ENCODE data around the gene SERINC2.

The SERINC2 gene

DNA sequence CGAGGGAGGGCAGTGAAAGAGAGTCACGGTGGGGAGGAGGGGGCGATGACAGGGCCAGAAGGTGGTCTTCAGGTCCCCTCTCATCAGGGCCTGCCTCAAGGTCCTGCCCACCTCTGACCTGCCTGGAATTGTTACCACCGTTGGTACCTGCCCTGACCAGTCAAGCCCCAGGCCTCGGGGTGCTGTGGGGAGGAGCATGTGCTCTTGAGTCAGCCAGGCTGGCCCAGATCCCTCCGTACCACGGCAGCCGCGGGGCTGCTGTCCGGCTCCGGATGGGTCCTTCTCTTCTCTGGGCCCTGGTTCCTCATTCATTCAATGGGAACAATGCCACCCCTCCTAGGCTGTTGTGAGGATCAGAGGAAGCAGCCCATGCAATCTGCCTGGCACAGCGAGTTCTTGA, 22.0 kb downstream of the SERINC2 start:
- H3K4me1 ChIP-seq (ENCODE audit: control insufficient read depth, insufficient read depth, low read length, unreplicated experiment) = no peaks in the 10 kb centered on the region
- H3K4me3 ChIP-seq (ENCODE audit: low read depth, low read length) = no peak overlapping the region
- no peak overlapping the region for H3K27ac ChIP-seq (ENCODE audit: low read depth, low read length)
- H3K36me3 ChIP-seq (ENCODE audit: insufficient read depth, low read length) = no peaks in the 10 kb centered on the region
- H3K27me3 ChIP-seq (ENCODE audit: insufficient read depth, low read length) = no peaks in the 10 kb centered on the region
- no peak overlapping the region for H2AFZ ChIP-seq (ENCODE audit: low read length, unreplicated experiment)
- H3K79me2 ChIP-seq (ENCODE audit: control insufficient read depth, insufficient read depth, low read length, unreplicated experiment) = no peaks in the 10 kb centered on the region

GRCh38 chr1:31435471-31436409, 22.7 kb downstream of the SERINC2 start:
- no peaks in the 10 kb centered on the region for H3K4me1 ChIP-seq (ENCODE audit: control insufficient read depth, insufficient read depth, low read length, unreplicated experiment)
- H3K4me3 ChIP-seq (ENCODE audit: low read depth, low read length) = no peak overlapping the region
- H3K27ac ChIP-seq (ENCODE audit: low read depth, low read length) = no peak overlapping the region
- no peak overlapping the region for H2AFZ ChIP-seq (ENCODE audit: low read length, unreplicated experiment)
- H3K27me3 ChIP-seq (ENCODE audit: insufficient read depth, low read length) = no peaks in the 10 kb centered on the region
- no peaks in the 10 kb centered on the region for H3K36me3 ChIP-seq (ENCODE audit: insufficient read depth, low read length)
- no peaks in the 10 kb centered on the region for H3K79me2 ChIP-seq (ENCODE audit: control insufficient read depth, insufficient read depth, low read length, unreplicated experiment)

DNA sequence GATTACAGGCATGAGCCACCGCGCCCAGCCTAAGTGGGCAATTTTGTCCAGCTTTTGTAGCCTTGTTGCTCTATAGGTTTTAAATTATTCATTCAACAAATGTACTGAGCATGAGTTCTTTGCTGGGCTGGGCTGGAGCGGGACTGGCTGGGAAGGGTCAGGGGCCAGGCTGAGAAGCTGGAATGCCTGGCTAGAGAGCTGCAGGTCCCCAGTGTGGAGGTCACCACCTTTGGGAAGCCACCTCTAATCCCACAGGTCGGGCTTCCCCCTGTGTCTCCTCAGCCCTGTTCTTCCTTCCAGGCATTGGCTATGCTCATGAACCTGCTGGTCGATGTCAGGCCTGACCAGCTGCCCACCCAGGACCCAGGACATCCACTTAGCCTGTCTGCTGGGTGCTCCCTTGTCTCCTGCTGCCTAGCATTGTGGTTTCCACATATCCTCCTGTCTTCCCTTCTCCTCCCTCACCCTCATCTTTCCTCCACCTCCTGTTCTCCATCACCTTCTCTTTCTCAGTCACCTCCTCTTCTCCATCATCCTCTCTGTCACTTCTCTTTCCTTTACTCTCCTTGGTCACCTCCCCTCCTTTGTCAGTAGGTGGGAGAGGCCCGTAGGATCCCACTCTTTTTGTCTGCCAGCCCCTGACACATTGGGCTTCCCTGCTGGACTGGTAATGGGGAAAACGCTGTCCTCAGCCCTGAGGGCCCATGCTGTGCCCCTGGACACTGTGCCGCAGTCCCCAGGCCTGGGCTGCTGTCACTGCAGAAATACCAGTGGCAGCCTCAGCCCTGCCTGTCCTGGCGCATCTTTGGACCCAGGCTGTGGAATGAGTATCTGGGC, 23.8 kb downstream of the SERINC2 start:
- Histone ChIP-seq H3K4me1 (ENCODE audit: control insufficient read depth, insufficient read depth, low read length, unreplicated experiment) (no peaks in the 10 kb centered on the region), H3K27ac (ENCODE audit: low read depth, low read length) (no peak overlapping the region), H3K79me2 (ENCODE audit: control insufficient read depth, insufficient read depth, low read length, unreplicated experiment) (no peaks in the 10 kb centered on the region), H3K27me3 (ENCODE audit: insufficient read depth, low read length) (no peaks in the 10 kb centered on the region), H3K4me3 (ENCODE audit: low read depth, low read length) (no peak overlapping the region), H3K36me3 (ENCODE audit: insufficient read depth, low read length) (no peaks in the 10 kb centered on the region), H2AFZ (ENCODE audit: low read length, unreplicated experiment) (no peak overlapping the region)

DNA sequence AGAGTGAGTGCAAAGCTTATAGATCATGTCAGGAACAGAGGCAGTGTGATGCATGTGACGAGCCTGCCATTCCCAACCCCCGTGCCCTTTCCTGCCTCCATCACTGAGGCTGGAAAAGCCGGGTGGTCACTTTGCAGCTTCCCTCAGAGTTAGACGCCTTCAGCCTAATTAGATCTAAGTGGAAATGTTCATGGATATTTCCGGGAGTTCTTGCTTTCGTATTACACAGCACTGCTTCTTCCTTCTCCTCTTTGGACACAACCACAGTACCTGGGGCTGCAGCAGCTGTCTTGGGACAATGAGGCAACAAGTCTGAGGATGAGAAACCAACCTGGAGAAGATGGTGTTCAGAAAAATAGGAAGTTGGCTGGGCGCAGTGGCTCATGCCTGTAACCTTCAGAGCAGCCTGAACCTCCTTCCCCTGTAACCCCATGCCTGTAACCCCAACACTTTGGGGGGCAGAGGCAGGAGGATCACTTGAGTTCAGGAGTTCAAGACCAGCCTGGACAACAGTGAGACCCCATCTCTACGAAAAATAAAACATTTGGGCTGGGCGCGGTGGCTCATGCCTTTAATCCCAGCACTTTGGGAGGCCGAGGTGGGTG, 24.5 kb downstream of the SERINC2 start:
- H3K36me3 ChIP-seq (ENCODE audit: insufficient read depth, low read length) = no peaks in the 10 kb centered on the region
- H3K4me3 ChIP-seq (ENCODE audit: low read depth, low read length) = no peak overlapping the region
- no peak overlapping the region for H2AFZ ChIP-seq (ENCODE audit: low read length, unreplicated experiment)
- no peaks in the 10 kb centered on the region for H3K4me1 ChIP-seq (ENCODE audit: control insufficient read depth, insufficient read depth, low read length, unreplicated experiment)
- no peaks in the 10 kb centered on the region for H3K27me3 ChIP-seq (ENCODE audit: insufficient read depth, low read length)
- H3K27ac ChIP-seq (ENCODE audit: low read depth, low read length) = no peak overlapping the region
- H3K79me2 ChIP-seq (ENCODE audit: control insufficient read depth, insufficient read depth, low read length, unreplicated experiment) = no peaks in the 10 kb centered on the region

DNA sequence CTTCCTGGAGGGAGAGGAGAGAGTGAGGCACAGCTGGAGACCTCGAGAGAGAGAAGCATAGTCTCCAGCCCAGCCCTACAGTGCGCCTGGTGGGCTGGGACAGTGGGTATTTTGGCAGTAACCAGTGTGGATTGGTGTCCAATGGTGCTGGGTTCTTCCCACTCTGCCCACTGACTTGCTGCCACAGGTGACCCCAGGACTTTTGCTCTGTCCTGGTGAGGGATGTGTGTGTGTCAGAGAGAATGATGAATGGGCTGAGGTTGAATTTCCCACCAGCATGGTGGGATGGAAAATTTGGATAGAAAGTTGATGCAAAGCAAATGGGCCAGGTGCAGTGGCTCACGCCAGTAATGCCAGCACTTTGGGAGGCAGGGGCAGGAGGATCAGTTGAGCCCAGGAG, 26.3 kb downstream of the SERINC2 start:
- no peaks in the 10 kb centered on the region for H3K27me3 ChIP-seq (ENCODE audit: insufficient read depth, low read length)
- H3K4me1 ChIP-seq (ENCODE audit: control insufficient read depth, insufficient read depth, low read length, unreplicated experiment) = no peaks in the 10 kb centered on the region
- H3K27ac ChIP-seq (ENCODE audit: low read depth, low read length) = no peak overlapping the region
- H2AFZ ChIP-seq (ENCODE audit: low read length, unreplicated experiment) = no peak overlapping the region
- H3K4me3 ChIP-seq (ENCODE audit: low read depth, low read length) = no peak overlapping the region
- H3K36me3 ChIP-seq (ENCODE audit: insufficient read depth, low read length) = no peaks in the 10 kb centered on the region
- H3K79me2 ChIP-seq (ENCODE audit: control insufficient read depth, insufficient read depth, low read length, unreplicated experiment) = no peaks in the 10 kb centered on the region

GRCh38 chr1:31441073-31441472, 28.1 kb downstream of the SERINC2 start:
- Histone ChIP-seq H3K27ac (ENCODE audit: low read depth, low read length) (no peak overlapping the region), H3K79me2 (ENCODE audit: control insufficient read depth, insufficient read depth, low read length, unreplicated experiment) (no peaks in the 10 kb centered on the region), H3K36me3 (ENCODE audit: insufficient read depth, low read length) (no peaks in the 10 kb centered on the region), H3K27me3 (ENCODE audit: insufficient read depth, low read length) (no peaks in the 10 kb centered on the region), H2AFZ (ENCODE audit: low read length, unreplicated experiment) (no peak overlapping the region), H3K4me3 (ENCODE audit: low read depth, low read length) (no peak overlapping the region), H3K4me1 (ENCODE audit: control insufficient read depth, insufficient read depth, low read length, unreplicated experiment) (peaks cover 4% of the 10 kb centered on the region)

DNA sequence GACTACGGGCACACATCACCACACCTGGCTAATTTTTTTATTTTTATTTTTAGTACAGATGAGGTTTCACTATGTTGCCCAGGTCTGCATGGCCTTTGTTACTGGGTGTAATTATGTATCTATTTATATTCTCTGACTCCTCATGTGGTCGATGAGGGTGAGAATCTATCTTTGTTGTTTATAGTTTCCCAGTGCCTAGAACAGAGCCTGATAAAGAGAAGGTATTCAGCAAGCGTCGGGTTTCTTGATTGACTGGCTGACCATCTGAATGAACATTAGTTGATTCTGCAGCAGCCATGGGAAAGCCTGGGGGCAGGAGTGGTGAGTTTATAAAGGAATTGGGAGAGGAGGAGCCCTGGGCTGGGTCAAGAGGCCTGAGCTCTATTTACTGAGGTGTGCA, 28.5 kb downstream of the SERINC2 start:
- no peak overlapping the region for H3K27ac ChIP-seq (ENCODE audit: low read depth, low read length)
- no peaks in the 10 kb centered on the region for H3K36me3 ChIP-seq (ENCODE audit: insufficient read depth, low read length)
- H3K79me2 ChIP-seq (ENCODE audit: control insufficient read depth, insufficient read depth, low read length, unreplicated experiment) = no peaks in the 10 kb centered on the region
- peaks cover 4% of the 10 kb centered on the region for H3K4me1 ChIP-seq (ENCODE audit: control insufficient read depth, insufficient read depth, low read length, unreplicated experiment)
- no peak overlapping the region for H3K4me3 ChIP-seq (ENCODE audit: low read depth, low read length)
- H3K27me3 ChIP-seq (ENCODE audit: insufficient read depth, low read length) = no peaks in the 10 kb centered on the region
- no peak overlapping the region for H2AFZ ChIP-seq (ENCODE audit: low read length, unreplicated experiment)

GRCh38 chr1:31441970-31442647, 29.1 kb downstream of the SERINC2 start:
- no peak overlapping the region for H3K4me3 ChIP-seq (ENCODE audit: low read depth, low read length)
- H3K36me3 ChIP-seq (ENCODE audit: insufficient read depth, low read length) = no peaks in the 10 kb centered on the region
- H3K27ac ChIP-seq (ENCODE audit: low read depth, low read length) = no peak overlapping the region
- no peaks in the 10 kb centered on the region for H3K27me3 ChIP-seq (ENCODE audit: insufficient read depth, low read length)
- no peaks in the 10 kb centered on the region for H3K79me2 ChIP-seq (ENCODE audit: control insufficient read depth, insufficient read depth, low read length, unreplicated experiment)
- peaks cover 4% of the 10 kb centered on the region for H3K4me1 ChIP-seq (ENCODE audit: control insufficient read depth, insufficient read depth, low read length, unreplicated experiment)
- H2AFZ ChIP-seq (ENCODE audit: low read length, unreplicated experiment) = no peak overlapping the region

DNA sequence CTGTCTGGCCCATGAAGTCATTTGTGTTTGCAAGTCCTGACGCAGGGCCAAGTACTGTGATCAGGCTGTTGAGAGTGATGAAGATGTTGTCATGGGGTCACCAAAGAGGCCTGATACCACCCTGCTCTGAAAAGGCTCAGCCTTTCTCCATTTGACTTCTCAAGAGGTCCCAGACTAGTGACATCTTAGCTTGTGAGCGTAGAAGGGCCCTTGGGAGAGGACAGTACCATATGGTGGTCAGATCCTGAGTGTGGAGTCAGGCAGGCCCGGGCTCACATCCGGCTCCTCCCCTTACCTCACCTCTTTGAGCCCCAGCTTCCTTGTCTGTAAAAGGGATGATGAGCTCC, 29.6 kb downstream of the SERINC2 start:
- Histone ChIP-seq H3K36me3 (ENCODE audit: insufficient read depth, low read length) (no peaks in the 10 kb centered on the region), H3K4me1 (ENCODE audit: control insufficient read depth, insufficient read depth, low read length, unreplicated experiment) (peaks cover 4% of the 10 kb centered on the region), H3K27ac (ENCODE audit: low read depth, low read length) (no peak overlapping the region), H2AFZ (ENCODE audit: low read length, unreplicated experiment) (no peak overlapping the region), H3K79me2 (ENCODE audit: control insufficient read depth, insufficient read depth, low read length, unreplicated experiment) (no peaks in the 10 kb centered on the region), H3K27me3 (ENCODE audit: insufficient read depth, low read length) (no peaks in the 10 kb centered on the region), H3K4me3 (ENCODE audit: low read depth, low read length) (no peak overlapping the region)

- H3K27ac ChIP-seq (ENCODE audit: low read depth, low read length) = no peak overlapping the region
- no peak overlapping the region for H3K4me3 ChIP-seq (ENCODE audit: low read depth, low read length)
Observed at GRCh38 chr1:31443673-31444072, 30.7 kb downstream of the SERINC2 start.

More at GRCh38 chr1:31443673-31444072, 30.7 kb downstream of the SERINC2 start:
- no peaks in the 10 kb centered on the region for H3K36me3 ChIP-seq (ENCODE audit: insufficient read depth, low read length)
- no peaks in the 10 kb centered on the region for H3K79me2 ChIP-seq (ENCODE audit: control insufficient read depth, insufficient read depth, low read length, unreplicated experiment)
- no peak overlapping the region for H2AFZ ChIP-seq (ENCODE audit: low read length, unreplicated experiment)
- H3K27me3 ChIP-seq (ENCODE audit: insufficient read depth, low read length) = 0 out of 2 replicates have a peak, but pooled peaks cover 4% of the 10 kb centered on the region
- H3K4me1 ChIP-seq (ENCODE audit: control insufficient read depth, insufficient read depth, low read length, unreplicated experiment) = peaks cover 4% of the 10 kb centered on the region

All from ACC112 (cell line).